Embryonic facial prominence (tissue), 1 donor: ENCODE data around the gene MBNL1.

Experiments used
- DNase-seq: peaks from one replicate; pipeline ENCODE4 v3.0.0-alpha.2; 2016; ENCODE audit errors: extremely low spot score

The MBNL1 gene

GRCh38 chr3:152480282-152480953 is 211.7 kb downstream of the MBNL1 start:
- DNase-seq, result no peak

DNA sequence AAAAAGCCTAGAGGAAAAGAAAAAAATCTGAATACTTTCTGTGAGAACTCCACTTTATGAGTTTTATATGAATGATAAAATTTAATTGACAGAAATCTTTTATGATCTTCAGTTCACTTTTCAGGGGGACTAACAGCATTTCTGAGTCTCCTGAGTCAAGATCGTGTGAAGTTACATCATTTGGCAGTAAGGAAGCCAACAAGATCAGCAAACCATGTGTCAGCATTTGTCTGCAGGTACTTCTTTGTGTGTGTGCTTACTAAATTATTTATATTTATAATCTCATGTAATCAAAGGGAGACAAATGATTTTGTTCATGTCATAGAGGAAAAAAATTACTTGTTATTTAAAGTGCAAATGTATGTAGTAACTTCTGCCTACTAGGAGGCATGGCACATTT is 217.6 kb downstream of the MBNL1 start:
- no peak for DNase-seq

- DNase-seq, result no peak
Measured at GRCh38 chr3:152488449-152488848, 219.7 kb downstream of the MBNL1 start.

DNA sequence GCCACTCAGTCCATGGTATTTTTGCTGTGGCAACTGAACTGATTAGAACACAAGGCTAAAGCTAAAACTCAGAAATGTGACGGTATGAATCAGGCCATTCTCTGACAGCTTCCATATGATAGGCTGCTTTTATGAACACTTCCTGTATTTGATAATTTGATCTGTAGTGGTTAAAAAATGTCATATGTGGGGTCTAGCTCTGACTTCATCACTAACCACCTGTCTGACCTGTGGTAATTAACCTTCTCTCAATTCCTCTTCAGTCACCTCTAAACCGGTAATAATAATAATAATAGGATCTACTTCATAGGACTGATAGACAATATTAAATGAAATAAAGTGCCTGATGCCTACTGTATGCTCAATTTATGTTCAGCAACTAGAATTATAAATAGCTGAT is 223.2 kb downstream of the MBNL1 start:
- DNase-seq, result no peak

DNA sequence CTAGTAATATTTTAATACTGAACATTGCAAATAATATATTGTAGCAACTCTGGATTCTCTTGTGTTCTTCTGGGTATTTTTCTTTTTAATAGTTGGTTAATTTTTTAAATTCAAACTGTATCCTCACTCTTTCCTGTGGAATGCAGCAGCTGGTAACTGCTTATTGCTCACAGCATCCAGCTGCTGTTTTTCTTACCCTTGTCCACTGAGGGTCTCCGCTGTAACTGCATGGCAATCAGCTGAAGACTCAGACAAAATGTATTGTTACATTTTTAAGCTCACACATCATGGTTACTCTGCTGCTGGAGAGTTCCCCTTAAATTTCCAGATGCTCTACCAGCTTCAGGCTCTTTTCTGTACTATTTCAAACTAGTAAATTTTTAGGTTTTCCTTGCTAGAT is 227.6 kb downstream of the MBNL1 start:
- no peak for DNase-seq

GRCh38 chr3:152496716-152497115 is 228.0 kb downstream of the MBNL1 start:
- no peak for DNase-seq

- no peak for DNase-seq
Measured at GRCh38 chr3:152497457-152497856, 228.7 kb downstream of the MBNL1 start.

DNA sequence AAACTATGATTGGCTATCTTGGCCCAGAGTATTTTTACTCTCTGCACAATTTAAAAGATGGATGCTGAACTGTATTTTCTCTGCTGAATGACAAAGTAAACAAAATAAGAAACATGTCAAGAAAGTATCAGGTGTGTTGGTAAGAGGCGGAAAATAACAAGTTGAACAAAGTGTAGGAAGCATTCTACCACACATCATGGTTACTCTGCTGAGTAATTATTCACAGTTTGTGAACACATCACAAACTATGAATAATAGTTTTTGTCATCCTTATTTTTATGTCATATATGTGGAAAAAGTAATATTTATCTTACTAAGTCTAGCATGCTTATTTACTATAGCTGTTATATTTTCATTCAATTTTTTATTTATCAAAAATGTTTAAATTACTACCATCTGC is 229.2 kb downstream of the MBNL1 start:
- no peak for DNase-seq

DNA sequence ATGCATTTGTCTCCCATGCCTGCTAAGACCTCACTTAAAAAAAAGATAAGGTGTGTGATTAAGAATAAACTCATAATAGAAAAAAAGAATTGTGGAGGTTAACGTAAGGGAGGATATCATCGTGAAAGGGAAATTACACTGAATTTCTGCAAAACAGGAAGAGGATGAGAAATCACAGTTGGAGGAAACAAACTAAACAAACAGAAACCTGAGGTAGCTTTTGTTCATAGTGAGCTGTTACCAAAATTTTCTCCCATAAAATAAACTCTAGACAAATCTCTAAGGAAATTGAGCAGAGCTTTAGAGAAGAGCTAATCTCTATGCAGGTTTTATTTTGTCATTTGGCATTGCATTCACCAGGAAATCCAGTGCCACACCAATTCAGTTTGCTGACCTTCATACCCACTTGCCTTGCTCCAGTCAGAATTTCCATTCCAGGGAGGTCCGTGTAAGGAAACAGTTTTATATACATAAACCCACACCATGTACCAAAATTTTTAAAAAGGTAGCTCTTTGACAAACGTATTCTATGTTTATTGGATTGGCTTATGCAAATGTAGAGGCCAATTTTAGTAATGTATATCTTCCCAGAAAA is 231.2 kb downstream of the MBNL1 start:
- no peak for DNase-seq

GRCh38 chr3:152505926-152506325 is 237.2 kb downstream of the MBNL1 start:
- DNase-seq, result no peak

DNA sequence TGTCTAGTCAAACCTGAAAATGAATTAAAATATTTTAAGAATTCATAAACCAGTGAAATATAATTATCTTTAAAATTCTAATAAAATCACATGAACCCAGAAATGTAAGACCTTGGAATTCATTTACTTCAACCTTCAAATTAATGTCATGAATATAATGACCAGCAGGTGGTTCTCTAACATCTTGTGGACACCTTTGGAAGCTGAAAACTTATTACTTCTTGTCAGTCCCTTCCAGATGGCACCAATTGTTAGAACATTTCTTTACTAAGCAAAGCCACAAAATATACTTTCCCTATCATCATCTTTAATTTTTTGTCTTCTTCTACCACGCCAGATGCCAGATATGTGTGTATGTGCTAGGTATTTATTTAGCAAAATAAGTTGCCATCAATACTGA is 240.0 kb downstream of the MBNL1 start:
- DNase-seq, result no peak

DNA sequence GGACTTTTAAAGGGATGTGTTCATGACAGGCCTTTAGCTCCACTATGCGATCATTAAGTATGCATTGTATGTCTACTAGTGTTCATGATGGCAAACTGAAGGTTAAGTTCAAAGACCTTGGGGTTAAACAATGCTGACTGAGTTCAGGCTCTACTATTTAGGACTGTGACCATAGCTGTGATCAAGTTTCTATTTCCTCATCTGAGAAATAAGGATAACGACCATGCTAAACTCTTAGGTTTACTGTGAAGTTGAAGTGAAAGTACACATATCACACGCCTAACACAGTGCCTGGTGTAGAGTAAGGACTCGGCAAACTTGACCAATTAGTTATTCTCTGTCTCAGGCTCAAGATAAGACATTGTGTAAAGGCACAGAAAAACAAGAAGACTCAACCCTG is 243.2 kb downstream of the MBNL1 start:
- DNase-seq, result no peak

DNA sequence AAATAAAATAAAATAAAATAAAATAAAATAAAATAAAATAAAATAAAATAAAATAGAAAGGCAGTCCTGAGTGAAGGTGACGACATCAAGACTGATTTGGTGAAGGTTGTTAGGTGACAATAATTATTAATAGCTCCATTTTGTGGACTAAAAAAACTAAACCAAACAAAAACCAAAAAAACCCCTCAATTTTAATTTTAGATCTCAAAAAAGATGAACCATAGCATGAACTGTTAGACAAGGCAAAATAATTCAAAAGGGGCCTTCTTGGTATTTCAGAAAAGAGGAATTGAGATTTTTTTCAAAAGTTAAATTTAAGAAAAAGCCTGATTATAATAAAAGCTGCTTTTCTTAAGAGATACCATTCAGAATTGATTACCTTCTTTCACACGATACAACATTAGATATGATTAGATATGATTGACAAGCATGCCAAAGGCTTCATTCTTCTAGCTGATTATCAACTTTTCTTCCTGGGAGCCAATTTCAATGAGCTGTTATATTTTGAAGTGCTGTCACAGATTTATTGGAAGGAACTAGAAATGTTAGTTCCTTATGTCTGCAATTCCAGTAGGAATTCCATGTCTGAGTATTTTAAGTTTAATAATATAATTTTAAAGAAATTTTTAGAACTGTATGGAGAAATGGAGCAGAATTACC is 244.7 kb downstream of the MBNL1 start:
- DNase-seq, result no peak
